DMS53 treated with DMSO at 0.1 percent for 48 hours (cell line): ENCODE data around the gene IGSF3.

Experiments
- DNase-seq: peaks from one replicate; lab custom pipeline; 2025; ENCODE audit not compliant: unreplicated experiment; lab: John Stamatoyannopoulos, UW

The IGSF3 gene

GRCh38 chr1:116686723-116687352 is 19.3 kb upstream of the IGSF3 start:
- DNase-seq, result no peak

DNA sequence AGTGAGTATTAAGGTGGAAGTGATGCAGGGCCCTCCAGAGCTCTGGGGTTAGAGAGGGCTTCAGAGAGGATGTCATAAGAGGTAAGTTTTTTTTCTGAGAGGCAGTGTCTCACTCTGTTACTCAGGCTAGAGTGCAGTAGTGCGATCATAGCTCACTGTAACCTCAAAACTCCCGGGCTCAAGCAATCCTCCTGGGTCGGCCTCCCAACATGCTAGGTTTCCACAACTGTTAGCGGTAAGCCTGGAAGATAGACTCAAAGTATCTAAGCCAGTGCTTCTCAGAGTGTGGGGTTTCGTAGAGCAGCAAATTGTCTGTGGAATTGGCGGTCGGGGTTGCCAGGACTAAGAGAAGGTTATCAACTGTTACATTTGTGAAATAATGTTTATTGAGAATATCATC is 18.6 kb upstream of the IGSF3 start:
- DNase-seq, result no peak

GRCh38 chr1:116684575-116684974 is 17.0 kb upstream of the IGSF3 start:
- no peak for DNase-seq

- no peak for DNase-seq
These were observed 15.2 kb upstream of the IGSF3 start for GRCh38 chr1:116682641-116683221.

GRCh38 chr1:116681343-116681899 is 13.9 kb upstream of the IGSF3 start:
- no peak for DNase-seq

- no peak for DNase-seq
These were observed 13.2 kb upstream of the IGSF3 start for GRCh38 chr1:116680752-116681151.

- no peak for DNase-seq
These were observed 12.5 kb upstream of the IGSF3 start for GRCh38 chr1:116679828-116680628.

GRCh38 chr1:116679091-116679827 is 11.7 kb upstream of the IGSF3 start:
- no peak for DNase-seq

DNA sequence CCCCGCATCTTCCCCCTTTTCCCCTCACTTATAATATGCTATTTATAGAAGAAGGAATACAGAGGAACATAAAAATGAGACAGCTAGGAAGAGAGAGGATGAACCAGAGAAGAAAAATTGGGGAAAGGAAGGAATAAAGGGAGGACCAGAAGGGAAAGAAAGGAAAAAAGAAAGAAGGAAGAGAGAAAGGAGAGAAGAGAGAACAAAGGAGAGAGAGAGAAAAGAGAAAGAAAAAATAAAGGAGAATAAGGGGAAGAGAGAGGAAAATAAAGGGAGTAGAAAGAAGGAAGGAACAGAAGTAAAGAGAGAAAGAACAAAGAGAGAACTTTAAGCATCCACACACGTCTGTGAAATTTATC is 11.2 kb upstream of the IGSF3 start:
- no peak for DNase-seq

DNA sequence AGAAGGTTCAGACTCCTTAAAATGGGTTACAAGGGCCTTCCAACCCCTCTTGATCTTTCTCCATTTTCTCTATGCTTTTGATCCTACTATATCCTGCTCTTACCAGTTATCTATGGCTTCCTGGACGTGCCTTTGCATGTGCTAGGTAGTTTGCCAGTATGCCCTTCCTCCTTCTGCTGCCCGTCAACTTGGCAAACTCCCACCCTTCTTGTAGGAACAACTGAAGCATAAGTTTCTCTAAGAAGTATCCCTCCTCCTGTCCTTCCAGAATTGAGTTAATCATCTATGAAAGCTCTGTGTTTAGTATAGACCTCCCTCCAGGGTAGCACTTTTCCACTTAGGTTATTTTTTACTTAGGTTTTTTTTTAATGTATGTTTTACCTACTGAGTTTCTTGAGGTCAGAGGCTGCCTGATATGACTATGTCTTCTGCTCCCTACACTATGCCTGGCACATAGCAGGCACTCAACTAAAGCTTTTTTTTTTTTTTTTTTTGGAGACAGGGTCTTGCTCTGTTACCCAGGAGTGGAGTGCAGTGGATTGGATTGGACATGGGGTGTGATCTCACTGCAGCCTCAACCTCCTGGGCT is 10.0 kb upstream of the IGSF3 start:
- DNase-seq, result no peak

DNA sequence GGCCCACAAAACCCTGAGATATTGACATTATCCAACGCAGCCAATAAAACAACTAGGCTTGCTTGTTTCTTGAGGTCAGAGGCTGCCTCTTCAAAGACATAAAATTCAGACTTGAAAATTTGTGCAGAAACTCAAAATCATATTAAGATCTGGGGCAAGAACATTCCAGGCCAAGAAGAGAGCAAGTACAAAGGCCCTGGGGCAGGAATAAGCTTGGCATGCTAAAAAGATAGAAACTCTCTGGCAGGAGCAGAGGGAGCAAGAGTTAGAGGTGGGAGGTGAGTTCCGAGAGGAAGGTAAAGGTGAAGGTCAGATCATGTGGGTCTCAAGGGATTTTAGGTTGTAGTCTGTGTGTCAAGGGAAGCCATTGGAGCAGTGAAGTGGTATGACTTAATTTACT is 8.8 kb upstream of the IGSF3 start:
- no peak for DNase-seq

- DNase-seq, result no peak
These were observed 7.2 kb upstream of the IGSF3 start for GRCh38 chr1:116674751-116675150.

GRCh38 chr1:116674011-116674531 is 6.5 kb upstream of the IGSF3 start:
- no peak for DNase-seq

DNA sequence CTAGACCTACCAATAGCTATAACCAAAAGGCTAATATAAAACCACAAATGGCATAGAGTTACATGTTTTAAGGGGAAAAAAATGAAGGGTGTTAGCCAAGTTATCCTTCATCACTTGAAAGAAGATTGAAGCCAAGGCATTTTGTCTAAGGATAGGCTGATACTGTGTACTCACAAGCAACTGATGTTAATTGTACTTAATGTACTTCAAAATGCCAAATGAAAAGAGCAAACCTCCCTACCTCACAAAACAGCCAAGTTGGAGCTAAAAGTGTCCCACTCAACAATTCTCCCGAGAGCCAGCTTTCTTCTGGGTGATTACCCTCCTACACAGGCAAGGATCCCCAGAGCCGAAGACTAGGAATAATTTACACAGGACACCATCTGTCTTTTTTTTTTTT is 4.4 kb upstream of the IGSF3 start:
- no peak for DNase-seq

GRCh38 chr1:116671072-116671760 is 3.7 kb upstream of the IGSF3 start:
- DNase-seq, result no peak

GRCh38 chr1:116668277-116668676 is 744 bp upstream of the IGSF3 start:
- DNase-seq, result no peak

GRCh38 chr1:116667078-116667574 is 407 bp downstream of the IGSF3 start:
- no peak for DNase-seq

GRCh38 chr1:116666187-116667077 is 1.1 kb downstream of the IGSF3 start:
- no peak for DNase-seq

GRCh38 chr1:116664978-116665371 is 2.6 kb downstream of the IGSF3 start:
- DNase-seq, result no peak
